GM19023 (cell line): Measurements from ENCODE around the gene FAM240A.

ENCODE experiments used
- ATAC-seq: cut with Tn5 transposase; IDR thresholded peaks from one replicate; pipeline ENCODE4 v1.9.1; 2021; ENCODE audit warnings: mild to moderate bottlenecking, moderate library complexity; ENCODE audit not compliant: unreplicated experiment

Gene FAM240A

DNA sequence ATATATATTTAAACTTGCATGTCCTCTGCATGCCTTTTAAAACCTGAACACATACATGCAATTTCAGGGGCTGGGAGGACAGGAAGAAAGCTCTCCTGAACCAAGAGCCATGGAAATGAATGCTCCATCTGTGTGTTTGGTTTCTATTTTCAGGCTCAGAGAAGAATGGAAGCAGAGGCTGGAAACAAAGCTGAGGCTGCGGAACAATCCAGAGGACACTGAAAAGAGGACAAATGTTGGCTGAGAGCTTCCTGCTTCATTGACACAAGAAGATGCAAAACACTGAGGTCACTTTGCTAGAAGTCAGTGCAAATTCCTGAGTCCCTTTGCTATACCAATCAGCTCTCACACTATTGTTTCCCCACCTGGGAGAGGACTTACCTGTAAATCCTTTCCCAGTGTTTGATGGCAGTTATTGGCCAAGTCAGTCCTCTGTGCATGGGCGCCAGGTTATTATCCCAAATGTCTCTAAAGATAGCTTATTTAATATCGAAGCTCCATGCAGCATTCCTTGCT, 12.7 kb downstream of the FAM240A start:
- no peak for ATAC-seq

DNA sequence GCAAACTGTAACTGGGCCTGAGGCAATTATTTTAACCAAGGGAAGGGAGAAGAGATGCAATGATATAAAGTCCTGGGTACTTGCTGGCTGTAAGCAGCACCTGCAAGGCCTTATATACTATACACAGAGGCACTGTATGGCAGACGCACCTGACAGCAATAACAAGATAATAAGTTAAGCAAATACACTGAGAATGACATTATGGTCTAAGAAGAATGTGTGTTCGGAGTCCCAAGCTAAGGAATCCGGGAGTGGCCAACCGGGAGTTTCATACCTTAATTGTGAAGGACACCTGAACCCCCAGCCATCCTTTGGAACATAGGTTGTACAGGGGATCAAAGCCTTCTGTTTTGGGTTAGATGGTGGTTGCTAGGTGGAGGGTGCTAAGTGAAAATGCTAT, 13.7 kb downstream of the FAM240A start:
- no peak for ATAC-seq

GRCh38 chr3:46627078-46627477, 14.8 kb downstream of the FAM240A start:
- ATAC-seq, result no peak

DNA sequence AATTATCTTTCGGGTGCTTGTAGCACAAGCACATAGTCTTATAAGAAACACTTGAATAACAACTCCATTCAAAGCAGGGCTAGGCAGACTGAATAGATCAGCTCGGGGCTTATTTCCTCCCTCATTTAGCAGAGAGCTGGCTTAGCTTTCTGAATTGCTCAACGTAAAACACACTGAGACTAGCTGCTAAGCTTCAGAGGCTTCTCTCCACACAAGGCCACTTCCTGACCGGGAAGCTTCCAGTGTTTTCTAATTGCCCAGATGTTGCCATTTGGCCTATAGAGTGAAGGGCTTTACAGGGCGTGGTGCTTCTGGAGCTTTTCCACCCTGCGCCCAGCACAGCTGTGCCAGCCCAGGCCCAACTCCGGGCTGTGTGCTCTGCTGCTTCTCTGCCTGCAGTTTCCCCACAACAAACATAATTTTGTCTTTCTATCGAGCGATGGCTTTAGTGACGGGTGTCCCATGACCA, 16.6 kb downstream of the FAM240A start:
- no peak for ATAC-seq

DNA sequence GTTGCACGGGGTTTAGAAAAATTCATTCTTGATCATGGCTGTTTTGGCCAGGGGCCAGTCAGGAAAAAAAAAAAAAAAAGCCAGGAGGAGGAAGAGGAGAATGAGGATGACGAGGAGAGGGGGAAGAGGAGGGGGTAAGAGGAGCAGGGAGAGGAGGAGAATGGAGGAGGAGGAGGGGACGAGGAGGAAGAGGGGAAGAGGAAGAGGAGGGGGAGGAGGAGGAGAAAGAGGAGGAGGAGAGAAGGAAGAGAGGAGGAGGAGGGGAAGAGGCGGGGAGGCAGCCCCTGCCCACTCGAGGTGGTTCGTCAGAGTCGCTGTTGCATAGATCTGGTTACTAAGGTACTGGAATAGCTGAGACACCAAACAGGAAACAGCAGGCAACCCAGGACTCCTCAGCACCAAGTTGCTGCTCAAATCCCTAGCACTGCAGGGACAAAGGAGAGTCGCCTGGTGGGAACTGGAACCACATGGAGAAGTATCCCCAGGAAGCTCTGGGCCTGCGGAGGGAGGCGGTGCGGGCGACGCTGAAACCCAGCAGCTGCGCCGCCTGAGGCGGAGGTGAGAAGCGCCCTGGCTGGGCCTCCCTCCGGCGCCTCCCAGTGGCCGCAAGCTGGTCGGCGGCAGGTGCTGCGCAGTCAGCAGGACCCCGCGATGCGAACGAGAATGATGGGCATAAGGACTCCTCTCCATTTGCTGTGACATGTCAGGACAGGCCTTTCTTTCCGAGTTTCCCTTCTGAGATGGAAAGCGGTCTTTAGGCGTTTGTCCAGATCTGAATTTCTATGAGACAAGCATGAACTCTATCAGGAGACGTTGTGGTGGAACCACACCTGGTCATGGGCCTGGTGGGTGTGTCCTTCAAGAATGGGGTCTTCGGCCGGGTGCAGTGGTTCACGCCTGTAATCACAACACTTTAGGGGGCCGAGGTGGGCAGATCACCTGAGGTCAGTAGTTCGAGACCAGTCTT, 17.5 kb downstream of the FAM240A start:
- ATAC-seq, result peak; percentile 80

DNA sequence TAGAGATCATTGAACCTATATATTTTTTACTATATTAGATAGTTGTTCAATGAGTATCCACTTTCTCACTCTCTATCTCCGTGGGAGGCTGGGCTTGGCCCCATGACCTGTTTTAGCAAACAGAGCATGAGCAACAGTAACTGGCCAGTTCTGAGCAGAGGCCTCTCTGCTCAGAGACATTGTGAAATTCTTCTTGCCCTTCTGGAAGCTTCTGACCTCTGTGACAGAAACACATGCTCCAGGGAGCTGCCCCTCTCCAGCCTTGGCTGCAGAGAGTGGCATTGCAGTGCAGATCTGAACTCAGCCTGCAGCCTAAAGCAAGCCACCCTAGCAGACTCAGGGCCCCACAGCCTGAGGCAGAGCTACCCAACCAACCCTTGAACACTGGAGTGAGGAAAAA, 20.5 kb downstream of the FAM240A start:
- ATAC-seq, result no peak

- ATAC-seq, result no peak
These were observed 22.5 kb downstream of the FAM240A start for GRCh38 chr3:46634856-46635255.

DNA sequence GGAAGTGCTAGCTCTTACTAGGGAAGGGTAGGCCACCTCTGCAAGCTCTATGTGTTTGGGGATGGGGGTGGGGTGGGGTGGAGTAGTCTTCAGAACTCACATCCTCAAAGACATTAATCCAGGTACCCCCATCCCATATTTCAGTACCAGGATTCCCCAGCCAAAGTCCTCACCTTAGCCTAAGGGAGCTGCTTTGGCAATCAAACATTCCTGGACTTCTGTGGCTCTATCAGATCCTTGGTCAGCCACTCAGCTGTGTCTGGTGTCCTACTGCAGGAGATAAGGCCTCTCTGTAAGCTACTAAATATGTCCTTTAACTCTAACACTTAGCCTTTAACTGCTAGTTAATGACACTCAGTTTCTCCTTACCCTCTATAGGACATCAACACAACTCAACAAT, 26.9 kb downstream of the FAM240A start:
- ATAC-seq, result no peak

- ATAC-seq, result no peak
These were observed 28.6 kb downstream of the FAM240A start for GRCh38 chr3:46640927-46641326.

DNA sequence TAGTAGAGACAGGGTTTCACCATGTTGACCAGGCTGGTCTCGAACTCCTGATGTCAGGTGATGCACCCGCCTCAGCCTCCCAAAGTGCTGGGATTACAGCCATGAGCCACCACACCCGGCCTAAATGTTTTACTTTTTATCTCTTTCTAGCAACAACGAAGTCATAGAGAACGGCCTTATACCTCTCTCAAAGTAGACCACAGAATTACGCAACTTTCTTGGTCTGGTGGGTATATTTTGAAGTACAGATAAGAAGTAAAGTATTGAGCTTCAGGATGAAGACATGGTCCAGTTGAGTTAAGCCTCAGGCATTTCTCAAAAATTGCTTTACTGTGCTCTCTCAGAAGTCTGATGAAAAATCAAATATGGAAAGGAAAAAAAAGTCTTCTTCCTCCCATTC, 30.6 kb downstream of the FAM240A start:
- no peak for ATAC-seq

GRCh38 chr3:46643701-46644100, 31.4 kb downstream of the FAM240A start:
- ATAC-seq, result no peak

DNA sequence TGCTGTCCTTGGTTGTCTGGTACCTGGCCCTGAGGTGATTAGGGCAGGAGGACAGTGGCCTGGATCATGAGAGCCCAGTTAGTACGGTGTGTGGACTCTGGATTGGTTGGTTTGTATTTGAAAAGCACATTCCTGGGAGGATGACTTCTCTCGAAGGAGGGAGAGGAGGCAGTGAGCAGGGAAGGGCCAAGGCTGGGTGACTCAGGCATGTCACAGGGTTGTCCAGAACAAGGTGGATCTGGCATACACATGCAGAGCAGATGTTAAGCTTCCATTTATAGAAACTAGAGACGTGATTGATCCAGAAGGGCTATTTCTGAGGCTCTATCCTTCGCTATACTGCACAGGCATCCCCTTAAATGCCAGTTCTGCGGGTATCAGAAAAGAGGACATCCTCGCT, 34.4 kb downstream of the FAM240A start:
- no peak for ATAC-seq

GRCh38 chr3:46648096-46648495, 35.8 kb downstream of the FAM240A start:
- ATAC-seq, result no peak

DNA sequence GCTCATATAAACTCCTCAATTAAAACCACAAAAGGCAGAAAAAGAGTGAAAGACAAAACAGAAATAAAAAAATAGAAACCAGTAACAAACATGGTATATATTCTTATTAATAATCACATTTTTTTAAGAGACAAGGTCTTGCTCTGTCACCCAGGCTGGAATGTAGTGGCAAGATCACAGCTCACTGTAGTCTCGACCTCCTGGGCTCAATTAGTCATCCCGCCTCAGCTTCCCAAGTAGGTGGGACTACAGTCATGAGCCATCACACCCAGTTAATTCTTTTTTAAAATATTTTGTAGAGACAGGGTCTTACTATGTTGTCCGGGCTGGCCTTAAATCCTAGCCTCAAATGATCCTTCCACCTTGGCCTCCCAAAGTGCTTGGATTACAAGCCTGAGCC, 37.1 kb downstream of the FAM240A start:
- no peak for ATAC-seq

DNA sequence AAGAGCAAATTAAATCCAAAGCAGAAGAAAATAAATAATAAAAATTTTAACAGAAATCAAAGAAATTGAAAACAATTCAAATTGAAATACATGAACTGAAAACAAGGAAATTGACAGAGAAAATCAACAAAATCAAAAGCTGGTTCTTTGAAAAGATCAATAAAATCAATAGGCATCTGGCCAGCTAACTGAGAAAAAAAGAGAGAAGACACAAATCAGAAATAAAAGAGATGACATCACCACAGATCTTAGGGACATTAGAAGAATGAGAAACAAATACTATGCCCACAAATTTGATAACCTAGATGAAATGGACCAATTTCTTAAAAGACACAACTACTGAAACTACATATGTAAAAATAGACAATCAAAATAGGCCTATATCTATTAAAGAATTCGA, 38.8 kb downstream of the FAM240A start:
- no peak for ATAC-seq

DNA sequence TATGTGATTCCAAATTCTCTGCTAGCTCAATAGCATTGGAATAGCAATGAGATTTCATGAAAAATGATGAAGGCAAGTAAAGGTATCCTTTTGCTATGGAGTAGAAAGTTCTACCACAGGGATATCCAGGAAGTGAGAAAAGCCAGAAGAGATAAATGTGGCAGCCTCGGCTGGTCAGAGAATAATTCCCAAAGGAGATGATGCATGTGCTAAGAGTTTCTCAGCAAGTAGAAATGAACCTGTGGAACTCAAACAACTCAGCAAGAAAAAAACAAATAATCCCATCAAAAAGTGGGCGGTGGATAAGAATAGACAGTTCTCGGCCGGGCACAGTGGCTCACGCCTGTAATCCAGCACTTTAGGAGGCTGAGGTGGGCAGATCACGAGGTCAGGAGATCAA, 42.9 kb downstream of the FAM240A start:
- no peak for ATAC-seq

DNA sequence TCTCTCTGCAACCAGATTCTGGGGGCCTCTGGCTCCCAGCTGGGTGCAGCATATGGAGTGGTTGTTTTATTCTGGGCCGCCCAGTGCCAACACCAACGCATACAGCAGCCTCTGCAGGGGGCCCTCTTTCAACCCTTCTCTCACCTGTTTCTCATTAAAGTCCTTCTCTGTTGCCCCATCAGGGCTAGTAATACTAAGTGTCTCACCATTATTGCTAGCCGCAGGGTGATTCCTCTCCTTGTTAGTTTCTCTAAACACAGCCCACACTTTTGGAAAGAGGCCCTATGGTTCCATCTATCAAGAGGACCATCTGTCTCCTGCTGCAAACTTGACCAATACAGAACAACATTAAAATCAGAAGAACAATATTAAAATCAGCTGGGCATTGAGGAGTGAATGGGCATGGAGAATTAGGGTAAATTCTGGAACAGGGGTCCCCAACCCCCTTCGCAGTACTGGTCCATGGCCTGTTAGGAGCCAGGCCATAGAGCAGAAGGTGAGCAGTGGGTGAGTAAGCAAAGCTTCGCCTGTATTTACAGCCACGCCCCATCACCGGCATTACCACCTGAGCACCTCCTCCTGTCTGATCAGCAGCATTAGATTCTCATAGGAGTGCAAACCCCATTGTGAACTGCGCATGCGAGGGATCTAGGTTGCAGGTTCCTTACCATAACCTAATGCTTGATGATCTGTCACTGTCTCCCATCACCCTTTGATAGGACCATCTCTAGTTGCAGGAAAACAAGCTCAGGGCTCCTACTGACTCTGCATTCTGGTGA, 44.6 kb downstream of the FAM240A start:
- no peak for ATAC-seq

DNA sequence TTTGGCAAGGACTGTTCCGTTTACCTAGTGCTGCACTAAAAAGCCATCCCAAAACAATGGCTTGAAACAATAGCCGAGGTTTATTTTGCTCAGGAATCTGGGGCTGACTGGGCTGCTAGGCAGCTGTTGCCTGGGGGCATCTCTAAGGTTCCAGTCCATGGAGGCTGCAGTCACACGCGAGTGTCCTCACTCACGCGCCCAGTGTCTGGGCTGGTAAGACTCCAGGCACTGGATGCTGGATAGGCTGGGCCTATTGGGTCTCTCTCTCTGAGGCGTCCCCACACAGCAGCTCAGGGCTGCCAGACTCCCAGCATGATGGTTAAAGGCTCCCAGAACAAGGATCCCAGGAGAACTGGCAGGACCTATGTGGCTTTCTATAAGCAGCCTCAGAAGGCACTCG, 47.0 kb downstream of the FAM240A start:
- no peak for ATAC-seq

DNA sequence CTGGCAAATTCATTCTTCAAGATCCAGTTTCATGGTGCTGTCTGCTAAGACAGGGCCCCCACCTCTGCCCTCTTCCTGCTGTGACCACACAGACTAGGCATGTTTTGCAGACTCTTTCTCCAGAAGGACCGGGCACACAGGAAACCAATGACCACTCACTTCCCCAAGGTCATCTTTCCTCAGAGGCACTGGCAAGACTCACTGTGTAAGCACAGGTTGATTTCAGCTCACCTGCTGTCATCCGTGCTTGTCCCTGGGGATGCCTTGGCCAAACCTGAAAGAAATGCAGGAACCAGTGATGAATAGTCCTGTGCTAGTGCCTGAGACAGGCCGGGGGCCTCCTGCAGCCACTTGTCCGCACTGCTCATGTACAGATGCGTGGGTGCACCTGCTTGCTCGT, 47.7 kb downstream of the FAM240A start:
- ATAC-seq, result no peak

- ATAC-seq, result no peak
These were observed 48.5 kb downstream of the FAM240A start for GRCh38 chr3:46660543-46661523.
